GM21619 (cell line): ENCODE results near the gene CCDC141.
A peak's percentile ranks its signal among the peaks of the same experiment; 100 is the strongest.
"Not testable (repeated sequence)": the region's sequence is repeated elsewhere in the genome, so short reads cannot be mapped to it uniquely, and the experiment has no call there.

ENCODE experiments used
- ATAC-seq: cut with Tn5 transposase; IDR thresholded peaks from one replicate; pipeline ENCODE4 v1.9.1; 2021; ENCODE audit not compliant: unreplicated experiment

Gene CCDC141, protein sequence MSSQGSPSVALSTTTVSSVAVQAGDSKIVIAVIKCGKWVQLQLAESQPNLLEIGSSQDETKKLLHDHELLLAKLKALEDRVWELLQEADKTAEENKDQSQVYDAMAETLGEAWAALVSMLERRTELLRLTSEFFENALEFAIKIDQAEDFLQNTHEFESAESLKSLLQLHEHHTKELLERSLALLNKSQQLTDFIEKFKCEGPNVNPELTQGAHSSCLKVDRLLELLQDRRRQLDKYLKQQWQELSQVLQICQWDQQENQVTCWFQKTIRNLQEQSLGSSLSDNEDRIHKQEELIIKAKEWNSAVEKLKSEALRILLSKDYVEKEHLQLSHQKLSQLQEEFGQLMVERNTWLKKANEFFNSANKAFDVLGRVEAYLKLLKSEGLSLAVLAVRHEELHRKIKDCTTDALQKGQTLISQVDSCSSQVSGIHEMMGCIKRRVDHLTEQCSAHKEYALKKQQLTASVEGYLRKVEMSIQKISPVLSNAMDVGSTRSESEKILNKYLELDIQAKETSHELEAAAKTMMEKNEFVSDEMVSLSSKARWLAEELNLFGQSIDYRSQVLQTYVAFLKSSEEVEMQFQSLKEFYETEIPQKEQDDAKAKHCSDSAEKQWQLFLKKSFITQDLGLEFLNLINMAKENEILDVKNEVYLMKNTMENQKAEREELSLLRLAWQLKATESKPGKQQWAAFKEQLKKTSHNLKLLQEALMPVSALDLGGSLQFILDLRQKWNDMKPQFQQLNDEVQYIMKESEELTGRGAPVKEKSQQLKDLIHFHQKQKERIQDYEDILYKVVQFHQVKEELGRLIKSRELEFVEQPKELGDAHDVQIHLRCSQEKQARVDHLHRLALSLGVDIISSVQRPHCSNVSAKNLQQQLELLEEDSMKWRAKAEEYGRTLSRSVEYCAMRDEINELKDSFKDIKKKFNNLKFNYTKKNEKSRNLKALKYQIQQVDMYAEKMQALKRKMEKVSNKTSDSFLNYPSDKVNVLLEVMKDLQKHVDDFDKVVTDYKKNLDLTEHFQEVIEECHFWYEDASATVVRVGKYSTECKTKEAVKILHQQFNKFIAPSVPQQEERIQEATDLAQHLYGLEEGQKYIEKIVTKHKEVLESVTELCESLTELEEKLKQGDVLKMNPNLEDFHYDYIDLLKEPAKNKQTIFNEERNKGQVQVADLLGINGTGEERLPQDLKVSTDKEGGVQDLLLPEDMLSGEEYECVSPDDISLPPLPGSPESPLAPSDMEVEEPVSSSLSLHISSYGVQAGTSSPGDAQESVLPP (N-terminal part only)

DNA sequence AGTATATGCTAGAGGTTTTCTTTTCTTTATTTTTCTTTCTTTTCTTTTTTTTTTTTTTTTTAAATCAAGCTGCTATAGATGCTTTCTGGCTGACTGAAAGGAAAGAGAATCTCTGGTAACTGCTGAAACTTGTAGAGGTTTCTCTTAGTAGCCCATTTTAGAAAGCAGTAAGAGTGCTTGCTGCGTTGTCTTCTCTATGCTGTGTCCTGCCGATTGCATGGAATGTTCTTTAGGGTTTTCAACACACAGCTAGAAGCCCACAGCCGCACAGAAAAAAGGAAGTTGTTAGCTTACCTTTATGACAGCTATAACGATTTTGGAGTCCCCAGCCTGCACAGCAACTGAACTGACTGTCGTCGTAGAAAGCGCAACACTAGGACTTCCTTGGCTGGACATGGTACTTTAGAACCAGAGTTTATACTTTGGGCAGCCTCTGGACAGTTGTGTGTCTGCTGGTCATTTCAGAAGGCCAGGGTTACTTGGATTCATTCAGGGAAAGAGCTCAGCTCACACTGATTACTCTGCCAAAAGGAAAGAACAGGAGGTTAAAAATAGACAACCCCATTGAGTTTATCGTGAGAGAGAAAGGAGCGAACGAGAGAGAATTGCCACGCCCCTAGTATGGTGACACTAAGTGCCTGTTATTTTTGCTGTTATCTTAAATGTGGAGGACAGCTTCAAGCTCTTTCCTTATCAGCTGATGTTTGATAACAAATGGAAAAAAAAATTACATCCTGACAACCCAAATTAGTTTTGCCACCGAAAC is at the start of gene CCDC141:
TSS of gene CCDC141 (minus strand) at position 592 of the 766 bp plus-strand sequence. CDS start at position 396, 196 bp downstream.
- peak; percentile 56 for ATAC-seq

GRCh38 chr2:179098080-179098689 is 48.2 kb upstream of the CCDC141 start:
- ATAC-seq: no peak

GRCh38 chr2:179097131-179097530 is 47.2 kb upstream of the CCDC141 start:
- no peak for ATAC-seq

GRCh38 chr2:179096090-179096489 is 46.2 kb upstream of the CCDC141 start:
- ATAC-seq: peak; percentile 97

DNA sequence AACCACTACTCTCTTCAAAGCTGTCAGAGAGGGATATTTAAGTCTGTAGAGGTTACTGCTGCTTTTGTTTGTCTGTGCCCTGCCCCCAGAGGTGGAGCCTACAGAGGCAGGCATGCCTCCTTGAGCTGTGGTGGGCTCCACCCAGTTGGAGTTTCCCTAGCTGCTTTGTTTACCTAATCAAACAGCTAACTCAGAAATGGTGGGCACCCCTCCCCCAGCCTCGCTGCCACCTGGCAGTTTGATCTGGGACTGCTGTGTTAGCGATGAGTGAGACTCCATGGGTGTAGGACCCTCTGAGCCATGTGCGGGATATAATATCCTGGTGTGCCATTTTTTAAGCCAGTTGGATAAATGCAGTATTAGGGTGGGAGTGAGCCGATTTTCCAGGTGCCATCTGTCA is 43.0 kb upstream of the CCDC141 start:
- not testable (repeated sequence) for ATAC-seq

DNA sequence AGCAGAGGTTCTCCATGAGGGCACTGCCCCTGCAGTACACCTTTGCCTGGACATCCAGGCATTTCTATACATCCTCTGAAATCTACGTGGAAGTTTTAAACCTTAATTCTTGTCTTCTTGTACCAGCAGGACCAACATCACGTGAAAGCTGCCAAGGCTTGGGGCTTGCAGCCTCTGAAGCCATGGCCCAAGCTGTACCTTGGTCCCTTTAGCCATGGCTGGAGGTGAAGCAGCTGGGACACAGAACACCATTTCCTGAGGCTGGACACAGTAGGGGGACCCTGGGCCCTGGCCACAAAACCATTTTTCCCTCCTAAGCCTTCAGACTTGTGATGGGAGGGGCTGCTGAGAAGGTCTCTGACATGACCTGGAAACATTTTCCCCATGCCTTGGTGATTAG is 32.8 kb upstream of the CCDC141 start:
- no peak for ATAC-seq

DNA sequence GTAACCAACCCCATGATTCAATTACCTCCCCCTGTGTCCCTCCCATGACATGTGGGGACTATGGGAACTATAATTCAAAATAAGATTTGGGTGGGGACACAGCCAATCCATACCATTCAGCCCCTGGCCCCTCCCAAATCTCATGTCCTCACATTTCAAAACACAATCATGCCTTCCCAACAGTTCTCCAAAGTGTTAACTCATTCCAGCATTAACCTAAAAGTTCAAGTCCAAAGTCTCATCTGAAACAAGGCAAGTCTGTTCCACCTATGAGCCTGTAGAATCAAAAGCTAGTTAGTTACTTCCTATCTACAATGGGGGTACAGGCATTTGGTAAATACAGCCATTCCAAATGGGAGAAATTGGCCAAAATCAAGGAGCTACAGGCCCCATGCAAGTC is 32.0 kb upstream of the CCDC141 start:
- ATAC-seq: no peak

- ATAC-seq: no peak
Observed at GRCh38 chr2:179072527-179072926, 22.6 kb upstream of the CCDC141 start.

DNA sequence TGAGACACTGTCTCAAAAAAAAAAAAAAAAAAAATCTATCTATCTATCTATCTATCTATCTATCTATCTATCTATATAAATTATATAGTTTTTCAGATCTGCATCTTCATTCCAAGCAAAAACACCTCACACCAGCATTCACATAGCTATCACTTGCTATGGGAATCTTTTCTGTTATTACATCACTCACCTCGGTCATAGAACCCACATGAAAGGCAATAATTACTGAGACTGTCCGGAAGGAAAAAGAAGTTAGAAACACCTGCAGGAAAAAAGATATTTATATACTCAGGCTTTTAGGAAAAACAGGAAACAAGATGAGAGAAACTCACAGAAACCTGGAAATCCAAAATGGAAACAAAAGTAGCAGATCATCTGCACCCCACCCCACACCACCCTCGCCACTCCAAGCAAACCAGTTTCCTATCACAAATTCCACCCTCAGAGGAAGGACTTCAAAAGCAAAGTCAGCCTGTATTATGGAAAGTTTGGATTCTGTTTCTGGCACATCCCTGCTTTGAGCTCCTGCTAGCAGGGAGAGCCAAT is 21.9 kb upstream of the CCDC141 start:
- ATAC-seq: no peak

GRCh38 chr2:179070895-179071294 is 21.0 kb upstream of the CCDC141 start:
- no peak for ATAC-seq

GRCh38 chr2:179069685-179070084 is 19.7 kb upstream of the CCDC141 start:
- ATAC-seq: no peak

DNA sequence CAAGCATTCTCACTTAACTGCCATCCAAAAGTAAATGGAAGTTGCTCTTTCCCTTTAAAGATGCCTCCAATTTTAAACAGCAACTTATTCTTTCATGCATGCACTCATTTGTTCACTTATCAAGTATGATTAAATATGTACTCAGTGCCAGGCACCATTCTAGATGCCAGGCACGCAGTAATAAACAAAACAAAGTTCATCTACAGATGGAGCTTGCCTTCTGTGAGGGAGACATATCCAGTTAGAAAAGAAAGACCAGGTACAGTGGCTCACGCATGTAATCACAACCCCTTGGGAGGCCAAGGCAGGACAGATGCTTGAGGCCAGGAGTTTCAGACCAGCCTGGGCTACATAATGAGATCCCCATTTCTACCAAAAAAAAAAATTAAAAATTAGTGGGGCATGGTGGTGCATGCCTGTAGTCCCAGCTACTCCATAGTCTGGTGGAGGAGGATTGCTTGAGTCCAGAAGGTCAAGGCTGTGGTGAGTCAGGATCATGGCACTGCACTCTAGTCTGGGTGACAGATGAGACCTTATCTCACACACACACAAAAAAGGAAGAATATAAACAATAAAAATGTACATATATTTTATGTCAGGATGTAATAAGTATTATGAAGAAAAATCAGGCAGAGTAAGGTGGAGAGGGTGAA is 19.2 kb upstream of the CCDC141 start:
- ATAC-seq: no peak

- ATAC-seq: peak; percentile 64
Observed at GRCh38 chr2:179059026-179059700, 9.2 kb upstream of the CCDC141 start.

DNA sequence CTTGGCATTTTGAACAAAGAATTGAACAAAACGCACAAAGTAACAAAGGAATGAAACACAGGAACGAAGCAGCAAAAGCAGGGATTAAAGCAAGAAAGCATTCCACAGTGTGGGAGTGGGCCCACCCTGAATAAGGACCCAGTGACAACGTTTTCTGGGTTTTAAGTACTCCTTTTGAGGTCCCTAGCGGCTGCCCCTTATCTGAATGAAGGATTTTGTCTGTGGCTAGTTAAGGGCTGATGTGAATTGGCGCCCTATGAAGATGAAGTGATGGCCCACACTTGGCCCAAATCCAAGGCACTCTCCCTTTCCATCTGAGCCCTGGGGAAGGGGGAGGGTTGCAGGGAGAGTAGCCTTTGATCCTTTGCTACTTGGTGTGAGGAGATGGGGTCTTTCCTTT is 7.8 kb upstream of the CCDC141 start:
- no peak for ATAC-seq

DNA sequence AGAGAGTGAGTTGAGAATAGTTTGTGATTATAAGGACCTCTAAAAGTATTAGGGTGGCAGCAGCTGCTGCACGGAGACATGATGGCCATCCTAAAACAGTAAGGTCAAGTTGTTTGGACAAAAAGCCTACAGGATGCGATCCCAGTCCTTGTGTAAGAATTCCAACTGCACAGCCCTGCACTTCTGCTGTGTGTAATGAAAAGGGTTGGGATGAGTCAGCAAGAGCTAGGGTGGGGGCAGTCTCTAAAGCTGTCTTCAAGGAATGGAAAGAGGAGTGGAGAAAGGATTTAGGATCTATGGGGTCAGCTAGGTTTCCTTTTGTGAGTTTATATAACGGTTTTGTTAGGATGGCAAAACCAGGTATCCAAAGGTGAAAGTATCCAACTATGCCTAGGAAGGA is 3.6 kb upstream of the CCDC141 start:
- not testable (repeated sequence) for ATAC-seq

DNA sequence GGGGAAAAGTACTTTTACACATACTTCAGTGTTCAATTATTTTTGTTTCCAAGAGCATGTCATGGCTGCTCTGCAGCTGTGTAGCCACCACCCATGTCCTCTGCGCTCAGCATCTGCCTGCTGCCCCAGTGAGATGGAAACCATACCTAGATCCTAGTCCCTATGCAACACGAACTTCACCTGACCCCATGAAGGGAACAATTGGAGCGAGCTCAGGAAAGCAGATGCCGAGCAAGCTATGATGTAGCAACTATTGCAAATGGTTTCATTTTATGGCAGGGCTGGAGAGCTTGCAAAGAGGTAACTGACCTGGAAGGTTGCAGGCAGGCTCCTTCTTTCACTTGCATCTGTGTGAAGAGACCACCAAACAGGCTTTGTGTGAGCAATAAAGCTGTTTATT is 1.3 kb upstream of the CCDC141 start:
- ATAC-seq: no peak

DNA sequence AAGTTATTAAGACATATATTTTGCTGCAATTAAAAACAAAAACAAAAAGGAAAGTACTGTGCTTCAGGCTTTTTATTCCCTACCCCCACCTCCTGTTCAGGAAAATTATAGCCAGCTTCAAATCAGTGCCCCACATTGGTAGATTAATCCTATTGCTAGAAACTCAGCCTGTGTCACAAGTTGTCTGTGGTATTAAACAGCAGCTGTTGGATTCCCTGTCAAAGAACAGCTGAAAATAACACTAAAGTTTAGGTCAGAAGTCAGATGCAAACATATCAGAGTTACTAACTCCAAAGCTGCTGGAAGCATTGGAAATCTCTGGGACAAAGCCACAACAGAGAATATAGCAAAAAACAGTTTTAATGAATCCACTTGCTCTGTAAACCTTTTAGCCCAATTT is 818 bp upstream of the CCDC141 start:
- ATAC-seq: no peak

DNA sequence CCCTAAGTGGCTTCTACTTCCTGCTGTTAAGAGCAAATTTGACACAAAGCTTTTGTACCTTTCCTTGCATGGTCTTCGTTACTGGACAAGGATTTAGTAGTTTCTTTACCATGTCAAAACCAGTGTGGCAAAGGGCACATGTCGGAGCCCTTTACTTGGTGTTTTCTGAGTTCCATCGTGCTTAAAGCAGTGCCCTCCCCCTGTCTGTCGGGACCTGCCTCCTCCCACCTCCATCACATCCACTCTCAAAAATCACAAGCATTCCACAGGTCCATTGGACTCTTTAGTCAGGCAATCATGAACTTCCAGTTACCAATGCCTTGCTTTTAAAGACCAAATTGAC is 763 bp downstream of the CCDC141 start:
- ATAC-seq: peak; percentile 48

GRCh38 chr2:179048099-179048498 is 1.8 kb downstream of the CCDC141 start:
- no peak for ATAC-seq
